ENCODE measurements around the gene LRBA. TPM values are rescaled to one million over a fixed set of nuclear protein-coding genes. Genes with fewer than 3 reads are reported as not detected.

The LRBA gene
- total and polyA plus RNA-seq, 8 donors: 7.3 to 156 (median 73.9) TPM

- TF ChIP-seq POLR2AphosphoS5 (IDR thresholded peaks at IDR 0.05) (no peak), POLR2A (IDR thresholded peaks at IDR 0.05) (no peak), EP300 (IDR thresholded peaks at IDR 0.05) (no peak), CTCF (IDR thresholded peaks at IDR 0.05) (no peak)
- no peak for DNase-seq
- no peaks in the 10 kb centered on the region for H3K27me3 ChIP-seq
- intact Hi-C loops (cut with DNase I; ENCODE audit: low total_unique reads): no loop called here
- WGBS, 5 donors: 65 to 75% (median 68%) methylated on average over 5 of the region's 5 CpGs
- no peak overlapping the region for H3K4me3 ChIP-seq
- no peaks in the 10 kb centered on the region for H3K4me1 ChIP-seq
- H3K27ac ChIP-seq: no peak overlapping the region
- H3K9me3 ChIP-seq: no peaks in the 10 kb centered on the region
- H3K36me3 ChIP-seq: peaks cover 0 to 8% (median 6%) of the 10 kb centered on the region in 4 donors
These were observed 335.9 kb downstream of the LRBA start for GRCh38 chr4:150679018-150679764.

GRCh38 chr4:150673793-150674192, 341.3 kb downstream of the LRBA start:
- TF ChIP-seq POLR2A (IDR thresholded peaks at IDR 0.05) (no peak), CTCF (IDR thresholded peaks at IDR 0.05) (no peak), EP300 (IDR thresholded peaks at IDR 0.05) (no peak), POLR2AphosphoS5 (IDR thresholded peaks at IDR 0.05) (no peak)
- H3K27ac ChIP-seq: no peak overlapping the region
- H3K4me3 ChIP-seq: no peak overlapping the region
- H3K36me3 ChIP-seq: no peaks in the 10 kb centered on the region
- WGBS, 5 donors: 89 to 98% (median 95%) methylated on average over 2 of the region's 2 CpGs
- H3K4me1 ChIP-seq: no peaks in the 10 kb centered on the region
- no peaks in the 10 kb centered on the region for H3K27me3 ChIP-seq
- intact Hi-C loops (cut with DNase I; ENCODE audit: low total_unique reads): no loop called here
- no peak for DNase-seq
- H3K9me3 ChIP-seq: no peaks in the 10 kb centered on the region

GRCh38 chr4:150668824-150669223, 346.3 kb downstream of the LRBA start:
- Histone ChIP-seq H3K4me1 (no peaks in the 10 kb centered on the region), H3K4me3 (no peak overlapping the region), H3K9me3 (no peaks in the 10 kb centered on the region), H3K27me3 (no peaks in the 10 kb centered on the region), H3K36me3 (peaks cover 0 to 4% (median 0%) of the 10 kb centered on the region in 4 donors), H3K27ac (no peak overlapping the region)
- 80 to 91% (median 86%) methylated on average over 2 of the region's 2 CpGs for WGBS, 5 donors
- no peak for TF ChIP-seq EP300 (IDR thresholded peaks at IDR 0.05)
- no peak for TF ChIP-seq POLR2A (IDR thresholded peaks at IDR 0.05)
- no peak for TF ChIP-seq POLR2AphosphoS5 (IDR thresholded peaks at IDR 0.05)
- TF ChIP-seq CTCF (IDR thresholded peaks at IDR 0.05): no peak
- intact Hi-C loops (cut with DNase I; ENCODE audit: low total_unique reads): no loop called here
- no peak for DNase-seq

- DNase-seq: no peak
- no peak overlapping the region for H3K4me3 ChIP-seq
- TF ChIP-seq EP300 (IDR thresholded peaks at IDR 0.05) (no peak), POLR2AphosphoS5 (IDR thresholded peaks at IDR 0.05) (no peak), CTCF (IDR thresholded peaks at IDR 0.05) (no peak), POLR2A (IDR thresholded peaks at IDR 0.05) (no peak)
- H3K36me3 ChIP-seq: peaks cover 0 to 8% (median 0%) of the 10 kb centered on the region in 4 donors
- WGBS, 5 donors: 72 to 83% (median 78%) methylated on average over 2 of the region's 2 CpGs
- no peaks in the 10 kb centered on the region for H3K9me3 ChIP-seq
- H3K27me3 ChIP-seq: no peaks in the 10 kb centered on the region
- H3K27ac ChIP-seq: no peak overlapping the region
- intact Hi-C loops (cut with DNase I; ENCODE audit: low total_unique reads): no loop called here
- H3K4me1 ChIP-seq: no peaks in the 10 kb centered on the region
These were observed 350.1 kb downstream of the LRBA start for GRCh38 chr4:150664935-150665334.

Measured in stomach (tissue), 9 donors.